GM19328 (cell line): ENCODE results near the gene NUTM1.
A peak's percentile ranks its signal among the peaks of the same experiment; 100 is the strongest.
"Not testable (repeated sequence)": the region's sequence is repeated elsewhere in the genome, so short reads cannot be mapped to it uniquely, and the experiment has no call there.

Source experiments
- ATAC-seq: cut with Tn5 transposase; IDR thresholded peaks from one replicate; pipeline ENCODE4 v1.9.1; 2021; ENCODE audit warnings: mild to moderate bottlenecking, moderate library complexity; ENCODE audit not compliant: unreplicated experiment

Gene NUTM1

DNA sequence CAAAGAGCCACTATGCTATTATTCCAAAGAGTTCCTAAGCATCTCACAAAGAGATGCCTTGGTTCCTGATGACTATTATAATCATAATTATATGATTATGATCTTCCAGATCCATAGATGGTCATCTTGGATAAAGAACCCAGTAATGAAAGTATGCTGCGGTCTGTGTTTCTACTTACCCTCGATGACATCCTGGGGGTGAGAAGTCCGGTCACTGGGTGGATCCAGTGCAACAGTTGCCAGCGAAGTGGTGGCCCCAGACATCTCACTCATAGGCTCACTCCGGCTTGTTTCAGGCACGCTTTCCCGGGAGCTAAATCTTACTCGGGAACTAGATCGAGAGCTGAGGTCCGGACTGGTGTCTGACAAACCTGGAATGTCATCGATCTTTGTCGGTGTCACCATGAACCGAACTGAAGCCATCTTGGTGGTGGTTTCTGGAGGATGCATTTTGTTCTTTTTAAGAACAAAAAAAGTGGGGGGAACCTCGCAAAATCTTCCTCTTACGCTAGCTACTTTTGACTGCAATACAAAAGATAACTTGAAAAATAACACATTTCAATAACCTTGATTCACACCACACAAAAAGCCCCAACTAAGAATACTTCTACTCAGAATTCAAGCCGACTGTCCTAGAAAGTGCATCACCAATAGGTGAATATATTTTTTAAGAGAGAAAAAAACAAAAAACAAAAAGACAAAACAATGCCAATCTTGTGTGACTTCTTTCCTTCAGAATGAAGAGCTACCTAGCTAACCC lies 6.7 kb upstream of the NUTM1 start:
- no peak for ATAC-seq

DNA sequence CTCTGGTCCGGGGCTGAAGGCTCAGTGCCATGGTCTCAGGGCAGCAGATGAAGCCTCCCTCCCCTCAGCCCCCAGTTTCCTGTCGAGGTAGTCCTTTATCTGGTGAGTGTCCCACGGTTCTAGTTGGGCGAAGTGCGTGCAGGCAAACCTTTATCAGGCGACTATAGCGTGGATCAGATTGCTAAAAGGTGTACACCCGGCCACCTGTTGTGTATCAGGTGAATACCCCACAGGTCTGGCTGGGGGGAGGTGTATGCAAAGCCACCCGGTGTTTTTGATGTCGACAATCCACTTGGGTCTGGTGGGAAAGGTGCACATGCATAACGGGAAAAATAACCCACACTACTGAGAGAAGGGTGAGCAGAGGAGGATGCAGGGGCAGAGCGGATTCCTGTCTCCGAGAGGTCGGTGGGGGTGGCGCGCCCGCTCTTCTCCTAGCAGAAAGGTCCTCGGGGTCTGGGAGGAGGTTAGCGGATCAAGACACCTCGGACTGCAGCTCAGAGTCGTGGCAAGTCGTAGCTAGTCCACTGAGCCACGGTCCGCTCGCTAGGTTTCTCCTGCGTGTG lies 6.0 kb upstream of the NUTM1 start:
- no peak for ATAC-seq

DNA sequence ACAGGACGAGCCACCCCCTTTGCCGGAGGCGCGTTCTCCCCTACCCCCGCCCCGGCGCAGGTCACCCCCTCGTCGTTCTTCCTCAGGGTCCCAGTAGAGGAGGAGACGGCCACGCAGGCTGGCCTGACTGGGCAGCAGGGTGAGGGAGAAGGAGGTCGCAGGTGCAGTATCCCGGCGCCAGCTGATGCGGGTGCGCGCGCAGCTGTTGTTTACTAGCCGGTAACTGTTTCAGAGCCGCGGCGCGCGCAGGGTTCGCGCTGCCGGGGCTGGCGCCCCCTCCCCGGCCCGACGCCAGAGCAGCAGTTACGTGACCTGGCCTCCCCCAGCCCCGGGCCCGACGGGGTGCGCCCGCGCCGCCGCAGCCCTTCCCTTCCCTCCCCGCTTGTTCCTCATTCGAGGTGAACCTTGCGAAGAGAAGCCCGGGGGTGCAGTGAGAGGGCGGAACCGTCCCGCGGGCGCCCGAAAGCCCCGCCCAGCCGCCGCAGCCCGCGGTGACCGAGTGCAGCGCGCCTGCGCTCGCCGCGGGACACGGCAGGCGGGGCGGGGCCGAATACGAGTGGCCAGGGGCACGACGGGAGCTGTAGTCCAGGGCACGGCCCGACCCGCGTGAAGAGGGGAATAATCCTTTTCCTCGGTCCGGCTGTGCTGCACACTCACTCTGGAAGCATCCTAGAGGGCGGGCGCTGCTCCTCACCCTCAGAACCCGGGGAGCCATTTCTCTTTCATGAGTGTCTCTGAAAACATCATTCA lies 5.4 kb upstream of the NUTM1 start, which contains the start of gene SLC12A6:
Gene SLC12A6, minus strand, starts transcription at position 225 of the 750 bp plus-strand sequence. CDS start 1,101 bp downstream, outside the sequence.
- peak; percentile 65 for ATAC-seq

DNA sequence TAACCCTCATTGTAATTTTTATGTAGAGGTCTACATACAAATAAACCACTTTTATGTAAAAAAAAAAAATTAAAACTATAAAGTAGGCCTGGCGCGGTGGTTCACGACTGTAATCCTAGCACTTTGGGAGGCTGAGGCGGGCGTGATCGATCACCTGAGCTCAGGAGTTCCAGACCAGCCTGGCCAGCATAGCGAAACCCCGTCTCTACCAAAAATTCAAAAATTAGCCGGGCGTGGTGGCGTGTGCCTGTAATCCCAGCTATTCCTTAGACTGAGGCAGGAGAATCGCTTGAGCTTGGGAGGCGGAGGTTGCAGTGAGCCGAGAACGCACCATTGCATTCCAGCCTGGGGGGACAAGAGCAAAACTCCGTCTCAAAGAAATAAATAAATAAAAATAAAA lies 4.8 kb upstream of the NUTM1 start:
- no peak for ATAC-seq

DNA sequence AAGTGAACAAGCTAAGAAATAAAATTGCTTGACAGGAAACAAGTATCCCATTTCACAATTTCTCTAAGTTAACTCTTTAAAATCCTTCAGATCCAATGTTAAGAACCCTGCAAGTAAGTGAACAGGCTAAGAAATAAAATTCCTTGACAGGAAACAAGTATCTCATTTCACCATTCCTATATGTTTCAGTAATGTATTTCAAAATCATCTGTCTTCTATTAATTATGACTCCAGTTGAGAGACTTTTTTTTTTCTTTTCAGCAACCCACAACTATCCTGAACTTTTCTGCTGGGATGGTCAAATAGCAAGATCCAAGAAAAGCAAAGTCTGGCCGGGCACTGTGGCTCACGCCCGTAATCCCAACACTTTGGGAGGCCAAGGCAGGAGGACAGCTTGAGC lies 3.2 kb upstream of the NUTM1 start:
- no peak for ATAC-seq

DNA sequence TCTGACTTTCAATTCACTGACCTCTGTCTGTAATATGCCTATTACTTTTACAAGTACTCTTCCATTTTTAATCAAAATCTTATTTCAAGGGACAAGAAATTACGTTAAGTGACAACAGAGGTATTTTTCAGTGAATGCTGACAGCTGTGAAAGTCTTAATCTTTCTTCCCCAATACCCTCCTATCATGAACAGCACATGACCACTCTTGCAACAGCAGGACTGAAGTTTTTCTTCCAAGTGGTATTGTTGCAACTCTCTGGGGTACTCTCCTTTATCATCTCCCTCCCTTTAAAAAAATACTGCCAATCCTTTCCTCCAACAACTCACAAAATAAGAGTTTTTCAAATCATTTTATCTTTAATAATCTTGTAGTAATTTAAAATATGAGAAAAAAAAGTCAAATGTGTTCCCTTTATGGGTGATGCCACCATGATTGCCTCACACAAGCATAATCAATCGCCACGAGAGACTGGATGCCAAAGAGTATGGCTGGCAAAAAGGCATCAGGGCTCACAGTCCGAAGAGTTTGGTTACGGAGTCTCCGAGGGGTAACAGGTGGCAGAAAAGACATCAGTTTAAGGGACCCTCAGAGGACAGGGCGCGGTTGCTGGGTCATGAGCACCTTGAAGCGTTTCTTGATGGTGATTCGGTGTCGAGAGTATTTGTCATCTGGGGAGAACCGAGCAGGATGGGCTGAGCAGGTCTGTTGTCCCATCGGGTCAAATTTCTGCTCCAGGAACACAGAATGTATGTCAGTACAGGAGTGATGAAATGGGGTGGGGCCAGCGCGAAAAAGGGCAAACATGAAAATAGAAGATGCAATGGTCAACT lies 1.5 kb upstream of the NUTM1 start:
- no peak for ATAC-seq

DNA sequence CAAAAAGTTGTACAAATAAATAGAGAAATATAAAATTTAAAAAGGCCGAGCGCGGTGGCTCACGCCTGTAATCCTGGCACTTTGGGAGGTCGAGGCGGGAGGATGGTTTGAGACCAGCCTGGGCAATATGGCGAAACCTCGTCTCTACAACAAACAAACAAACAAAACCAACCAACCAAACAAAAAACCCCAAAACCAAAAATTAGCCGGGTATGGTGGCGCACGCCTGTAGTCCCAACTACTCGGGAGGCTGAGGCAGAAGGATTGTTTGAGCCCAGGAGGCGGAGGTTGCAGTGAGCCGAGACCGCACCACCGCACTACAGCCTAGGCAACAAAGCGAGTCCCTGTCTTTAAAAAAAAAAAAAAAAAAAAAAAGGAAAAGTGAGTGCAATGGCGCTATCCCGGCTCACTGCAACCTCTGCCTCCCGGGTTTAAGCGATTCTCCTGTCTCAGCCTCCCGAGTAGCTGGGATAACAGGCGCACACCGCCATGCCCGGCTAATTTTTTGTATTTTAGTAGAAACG lies 840 bp upstream of the NUTM1 start:
- ATAC-seq = not testable (repeated sequence)

DNA sequence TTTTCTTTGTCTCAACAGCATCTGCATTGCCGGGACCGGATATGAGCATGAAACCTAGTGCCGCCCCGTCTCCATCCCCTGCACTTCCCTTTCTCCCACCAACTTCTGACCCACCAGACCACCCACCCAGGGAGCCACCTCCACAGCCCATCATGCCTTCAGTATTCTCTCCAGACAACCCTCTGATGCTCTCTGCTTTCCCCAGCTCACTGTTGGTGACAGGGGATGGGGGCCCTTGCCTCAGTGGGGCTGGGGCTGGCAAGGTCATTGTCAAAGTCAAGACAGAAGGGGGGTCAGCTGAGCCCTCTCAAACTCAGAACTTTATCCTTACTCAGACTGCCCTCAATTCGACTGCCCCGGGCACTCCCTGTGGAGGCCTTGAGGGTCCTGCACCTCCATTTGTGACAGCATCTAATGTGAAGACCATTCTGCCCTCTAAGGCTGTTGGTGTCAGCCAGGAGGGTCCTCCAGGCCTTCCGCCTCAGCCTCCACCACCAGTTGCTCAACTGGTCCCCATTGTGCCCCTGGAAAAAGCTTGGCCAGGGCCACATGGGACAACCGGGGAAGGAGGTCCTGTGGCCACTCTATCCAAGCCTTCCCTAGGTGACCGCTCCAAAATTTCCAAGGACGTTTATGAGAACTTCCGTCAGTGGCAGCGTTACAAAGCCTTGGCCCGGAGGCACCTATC lies 5.0 kb downstream of the NUTM1 start:
- ATAC-seq = no peak

DNA sequence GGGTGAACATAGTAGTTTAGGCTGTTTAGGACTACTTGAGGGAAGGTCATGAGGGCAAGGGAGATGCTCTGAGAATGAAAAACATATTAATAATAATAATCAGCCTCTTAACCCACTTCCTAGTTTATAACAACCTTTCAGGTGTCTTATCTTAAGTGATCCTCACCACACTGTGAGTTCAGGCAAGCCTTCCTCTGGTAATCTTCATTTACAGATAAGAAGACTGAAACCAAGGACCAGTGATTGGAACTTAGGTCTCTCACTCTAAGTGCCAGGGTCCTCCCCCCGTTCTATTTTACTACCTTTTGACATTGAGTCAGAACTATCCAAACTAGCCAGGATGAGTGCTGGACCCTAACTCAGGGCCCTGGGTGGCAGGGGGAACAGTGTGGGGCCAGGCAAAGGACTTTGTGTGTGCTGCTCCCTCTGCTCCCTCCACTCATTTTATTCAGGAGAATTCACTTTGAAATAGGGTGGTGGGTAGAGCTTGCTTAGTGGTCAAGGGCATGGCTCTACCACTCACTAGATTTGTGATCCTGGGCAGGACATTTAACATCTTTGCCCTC lies 5.7 kb downstream of the NUTM1 start:
- ATAC-seq = no peak

DNA sequence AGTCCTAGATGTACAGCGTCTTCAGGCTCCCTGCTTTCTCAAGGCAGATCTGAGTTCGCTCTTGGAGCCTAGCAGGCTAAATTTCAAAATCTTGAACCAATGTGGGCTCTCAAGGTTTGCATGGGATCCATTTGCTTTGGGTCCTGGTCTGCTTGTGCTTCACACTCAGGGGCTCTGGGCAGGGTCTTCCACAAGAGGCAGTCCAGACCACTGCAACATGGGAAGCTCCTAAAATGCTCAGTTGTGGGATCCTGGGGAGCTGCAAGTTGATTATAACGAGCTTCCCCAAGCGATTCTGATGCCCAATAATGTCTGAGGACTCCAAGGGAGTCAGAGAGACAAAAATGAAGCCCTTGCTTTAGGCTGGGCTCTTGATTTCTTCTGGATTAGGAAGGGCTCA lies 6.7 kb downstream of the NUTM1 start:
- no peak for ATAC-seq

DNA sequence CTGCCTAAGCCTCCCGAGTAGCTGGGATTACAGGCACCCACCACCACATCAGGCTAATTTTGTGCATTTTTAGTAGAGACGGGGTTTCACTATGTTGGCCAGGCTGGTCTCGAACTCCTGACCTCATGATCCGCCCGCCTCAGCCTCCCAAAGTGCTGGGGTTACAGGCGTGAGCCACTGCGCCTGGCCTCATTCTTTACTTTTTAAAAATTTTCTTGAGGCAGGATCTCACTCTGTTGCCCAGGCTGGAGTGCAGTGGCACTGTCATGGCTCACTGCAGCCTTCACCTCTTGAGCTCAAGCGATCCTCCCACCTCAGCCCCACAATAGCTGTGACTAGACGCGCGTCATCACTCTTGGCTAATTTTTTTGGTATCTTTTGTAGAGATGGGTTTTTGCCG lies 9.9 kb downstream of the NUTM1 start:
- not testable (repeated sequence) for ATAC-seq

DNA sequence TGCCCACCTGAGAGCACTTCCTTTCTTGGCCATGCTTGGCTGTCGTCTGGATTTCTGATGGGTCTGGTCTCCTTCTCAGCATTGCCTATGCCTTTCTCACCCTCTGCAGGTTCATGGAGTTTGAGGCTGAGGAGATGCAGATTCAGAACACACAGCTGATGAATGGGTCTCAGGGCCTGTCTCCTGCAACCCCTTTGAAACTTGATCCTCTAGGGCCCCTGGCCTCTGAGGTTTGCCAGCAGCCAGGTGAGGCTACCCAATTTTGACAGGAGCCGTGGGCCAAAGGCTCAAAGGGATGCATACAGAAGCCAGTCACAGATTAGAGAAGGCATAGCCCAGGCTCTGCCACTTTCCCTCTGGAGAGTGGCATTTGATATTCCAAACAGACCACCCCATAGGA lies 10.5 kb downstream of the NUTM1 start:
- ATAC-seq = no peak

DNA sequence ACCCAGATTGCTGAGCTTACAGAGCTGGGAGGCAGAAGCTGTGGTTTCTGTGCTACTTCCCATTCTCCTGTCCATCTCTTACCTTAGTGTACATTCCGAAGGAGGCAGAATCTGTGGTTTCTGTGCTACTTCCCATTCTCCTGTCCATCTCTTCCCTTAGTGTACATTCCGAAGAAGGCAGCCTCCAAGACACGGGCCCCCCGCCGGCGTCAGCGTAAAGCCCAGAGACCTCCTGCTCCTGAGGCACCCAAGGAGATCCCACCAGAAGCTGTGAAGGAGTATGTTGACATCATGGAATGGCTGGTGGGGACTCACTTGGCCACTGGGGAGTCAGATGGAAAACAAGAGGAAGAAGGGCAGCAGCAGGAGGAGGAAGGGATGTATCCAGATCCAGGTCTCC lies 11.2 kb downstream of the NUTM1 start:
- ATAC-seq = no peak

DNA sequence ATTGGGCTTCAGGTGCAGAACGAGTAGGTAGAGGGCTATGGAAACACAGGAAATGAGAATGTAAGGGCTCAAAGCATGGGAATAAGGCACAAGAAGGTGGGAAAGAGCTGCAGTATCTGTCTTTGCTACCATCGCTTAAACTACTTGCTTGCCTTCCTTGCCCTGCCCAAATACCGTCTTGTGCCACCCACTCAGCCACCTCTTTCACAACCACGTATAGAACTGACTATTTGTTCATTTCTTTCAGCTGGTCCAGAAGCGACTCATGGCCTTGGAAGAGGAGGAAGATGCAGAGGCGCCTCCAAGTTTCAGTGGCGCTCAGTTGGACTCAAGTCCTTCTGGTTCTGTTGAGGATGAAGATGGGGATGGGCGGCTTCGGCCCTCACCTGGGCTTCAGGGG lies 12.1 kb downstream of the NUTM1 start:
- ATAC-seq = no peak

DNA sequence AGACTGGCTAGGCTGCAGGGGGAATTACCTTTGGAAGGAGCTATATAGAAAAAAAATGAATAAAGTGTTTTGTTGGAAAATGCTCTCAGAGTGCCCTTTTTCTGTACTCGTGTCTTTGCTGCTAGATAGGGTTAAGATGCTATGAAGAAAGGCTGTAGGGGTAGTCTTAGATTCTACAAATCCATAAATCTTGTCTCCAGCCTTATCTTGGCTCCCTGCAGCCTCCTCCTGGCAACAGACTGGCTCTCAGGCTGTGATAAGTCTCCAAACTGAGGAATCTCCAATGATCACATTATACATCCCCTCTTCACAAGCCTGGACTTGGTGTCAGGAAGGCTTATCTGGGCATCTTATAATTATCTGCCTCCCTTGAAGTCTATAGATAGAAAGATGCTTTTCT lies 14.5 kb downstream of the NUTM1 start:
- ATAC-seq = no peak

DNA sequence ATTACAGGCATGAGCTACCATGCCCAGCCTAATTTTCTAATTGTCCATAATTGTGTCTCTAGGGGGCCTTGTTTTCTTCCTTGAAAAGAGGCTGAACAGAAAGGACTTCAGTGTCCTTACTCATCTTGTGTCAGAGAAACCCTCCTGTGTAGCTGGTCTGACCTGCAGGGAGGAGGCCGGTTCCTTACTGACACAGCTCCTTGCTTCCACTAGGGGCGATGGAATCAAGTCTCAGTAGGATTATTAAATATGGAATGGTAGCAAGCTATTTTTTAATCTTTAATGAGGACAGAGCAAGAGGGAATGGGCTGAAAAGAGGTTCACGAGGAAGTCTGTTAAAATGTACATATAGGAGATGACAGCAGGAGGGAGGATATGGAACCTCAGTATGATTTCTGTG lies 15.3 kb downstream of the NUTM1 start:
- ATAC-seq = no peak

DNA sequence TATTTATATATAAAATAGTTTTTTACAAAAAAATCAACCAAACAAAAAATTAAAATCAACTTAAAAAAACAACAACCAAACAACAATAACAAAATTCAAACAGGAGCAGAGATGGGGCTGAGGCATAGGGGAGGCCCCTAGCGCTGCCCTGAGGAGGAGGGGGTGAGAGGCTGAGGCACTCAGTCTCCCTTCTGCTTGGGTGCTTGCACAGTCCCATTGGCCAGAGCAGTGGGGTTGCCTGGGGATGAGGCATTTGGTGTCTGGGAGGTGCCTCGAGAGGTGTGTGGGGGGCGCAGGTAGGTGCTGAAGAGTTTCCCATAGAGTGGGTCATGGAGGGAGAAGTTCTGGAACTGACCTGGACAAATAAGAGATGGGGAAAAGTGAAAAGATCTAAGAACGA lies 15.8 kb downstream of the NUTM1 start:
- ATAC-seq = no peak

DNA sequence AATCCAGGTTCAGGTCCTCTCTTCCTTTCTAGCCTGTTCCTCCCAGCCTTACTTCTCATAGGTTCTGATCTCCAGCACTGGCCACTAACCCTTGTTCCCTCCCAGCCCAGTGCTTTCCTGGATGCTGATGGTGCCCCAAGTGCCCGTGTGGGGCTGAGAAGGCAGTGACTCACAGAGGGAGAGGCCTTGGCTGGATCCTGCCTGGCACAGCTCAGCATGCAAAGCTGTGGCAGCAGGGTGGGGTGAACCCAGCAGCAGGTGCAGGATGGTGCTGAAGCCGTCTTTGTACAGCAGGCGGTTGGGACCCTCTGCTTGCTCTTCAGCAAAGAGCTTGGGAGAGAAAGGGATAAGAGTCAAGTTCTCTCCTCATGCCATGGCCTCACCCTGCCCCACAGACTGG lies 16.3 kb downstream of the NUTM1 start:
- ATAC-seq = no peak

DNA sequence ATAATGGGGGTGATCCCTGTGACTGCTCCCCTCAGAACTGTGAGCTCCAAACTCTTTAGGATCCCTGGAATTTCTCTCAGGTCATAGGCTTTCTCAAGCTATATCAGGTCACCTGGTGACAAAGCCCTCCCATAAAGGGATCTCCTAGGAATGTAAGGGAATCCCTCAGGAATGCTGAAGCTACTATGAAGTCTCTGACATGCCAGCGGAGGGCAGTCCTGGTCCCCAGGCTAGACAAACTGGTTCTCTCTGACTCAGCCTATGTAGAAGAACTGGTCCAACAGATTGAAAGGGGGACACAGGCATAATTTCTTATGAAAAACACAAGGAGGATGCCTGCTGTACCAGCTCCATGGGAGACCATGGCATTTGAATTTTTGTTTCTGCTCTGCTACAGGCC lies 17.2 kb downstream of the NUTM1 start:
- no peak for ATAC-seq

DNA sequence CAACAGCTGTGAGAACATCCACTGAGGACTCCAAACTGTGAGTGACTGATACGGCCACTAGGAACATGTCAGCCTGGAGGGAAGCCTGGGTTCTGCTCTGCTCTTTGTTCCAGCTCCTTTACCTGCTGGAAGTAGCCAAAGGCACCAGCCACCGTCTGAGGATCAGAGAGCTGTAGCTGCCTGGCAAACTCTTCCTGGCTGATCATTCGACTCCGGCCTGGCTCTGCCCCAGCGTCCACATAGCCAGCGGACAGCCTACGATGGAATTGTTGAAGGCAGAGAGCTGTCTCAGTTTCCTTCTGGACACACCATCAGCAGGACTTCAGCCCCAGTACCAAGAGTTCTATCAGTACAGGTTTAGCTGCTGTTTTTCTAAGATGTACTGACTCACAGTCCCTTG lies 18.2 kb downstream of the NUTM1 start:
- no peak for ATAC-seq
